HG02642 (cell line): Measurements from ENCODE around the gene SLC16A2.

Experiments
- ATAC-seq: cut with Tn5 transposase; IDR thresholded peaks from one replicate; pipeline ENCODE4 v1.9.1; 2021; ENCODE audit warnings: mild to moderate bottlenecking; ENCODE audit not compliant: unreplicated experiment, poor library complexity

SLC16A2 gene

GRCh38 chrX:74534569-74535038 lies 113.3 kb downstream of the SLC16A2 start:
- peak; percentile 53 for ATAC-seq

GRCh38 chrX:74535086-74535407 lies 113.8 kb downstream of the SLC16A2 start:
- no peak for ATAC-seq

GRCh38 chrX:74535408-74536151 lies 114.3 kb downstream of the SLC16A2 start:
- peak; percentile 32 for ATAC-seq

- ATAC-seq, result peak; percentile 74
Measured at GRCh38 chrX:74536152-74536831, 115.0 kb downstream of the SLC16A2 start.

GRCh38 chrX:74536832-74537371 lies 115.6 kb downstream of the SLC16A2 start:
- peak; percentile 29 for ATAC-seq

GRCh38 chrX:74540635-74541249 lies 119.4 kb downstream of the SLC16A2 start:
- ATAC-seq, result no peak

GRCh38 chrX:74545880-74546523 lies 124.7 kb downstream of the SLC16A2 start:
- ATAC-seq, result no peak

GRCh38 chrX:74546984-74547383 lies 125.7 kb downstream of the SLC16A2 start:
- no peak for ATAC-seq

- peak; percentile 96 for ATAC-seq
Measured at GRCh38 chrX:74550295-74550802, 129.1 kb downstream of the SLC16A2 start.

GRCh38 chrX:74551934-74552333 lies 130.6 kb downstream of the SLC16A2 start:
- no peak for ATAC-seq

GRCh38 chrX:74557378-74557777 lies 136.1 kb downstream of the SLC16A2 start:
- ATAC-seq, result no peak

GRCh38 chrX:74578137-74578536 lies 156.8 kb downstream of the SLC16A2 start:
- no peak for ATAC-seq

- ATAC-seq, result no peak
Measured at GRCh38 chrX:74579597-74580198, 158.4 kb downstream of the SLC16A2 start.
